ENCODE data around the gene DDX20.

The DDX20 gene

DNA sequence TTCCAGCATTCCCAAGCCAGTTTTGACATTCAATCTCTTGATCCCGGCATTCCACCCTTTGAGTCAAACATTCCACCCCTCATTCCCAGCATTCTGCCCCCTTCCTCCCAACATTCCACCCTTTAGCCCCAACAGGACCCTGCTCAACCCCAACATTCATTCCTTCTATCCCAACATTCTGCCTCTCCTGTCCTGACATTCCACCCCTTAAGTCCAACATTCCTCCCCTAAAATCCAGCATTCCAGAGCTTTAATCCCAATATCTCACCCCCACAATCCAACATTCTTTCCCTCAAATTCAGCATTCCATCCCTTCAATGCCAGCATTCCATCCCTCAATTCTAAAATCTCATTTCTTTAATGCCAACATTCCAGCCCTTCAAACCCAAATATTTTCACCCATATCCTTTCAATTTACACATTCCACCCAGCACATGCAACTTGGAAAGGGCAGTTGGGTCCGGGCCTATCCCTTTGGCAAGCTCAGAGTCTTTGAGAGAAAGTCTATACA, 22.9 kb downstream of the DDX20 start:
- Histone ChIP-seq H3K27ac (ENCODE audit: low read depth, low read length) (no peak overlapping the region), H3K36me3 (ENCODE audit: control insufficient read depth in 5 of 5, insufficient read depth in 5 of 5, low read length in 5 of 5) (peaks cover 0 to 3% (median 0%) of the 10 kb centered on the region in 5 donors), H3K4me3 (ENCODE audit: low read depth in 1 of 5, low read length in 5 of 5) (no peak overlapping the region), H3K9ac (ENCODE audit: low read length in 5 of 5) (no peak overlapping the region), H3K4me1 (ENCODE audit: control insufficient read depth in 5 of 5, insufficient read depth in 5 of 5, low read length in 5 of 5) (peaks cover 0 to 3% (median 0%) of the 10 kb centered on the region in 5 donors), H3K27me3 (ENCODE audit: control insufficient read depth in 5 of 5, insufficient read depth in 4 of 5, low read length in 5 of 5) (no peaks in the 10 kb centered on the region), H3K9me3 (ENCODE audit: control insufficient read depth in 5 of 5, low read length in 5 of 5) (no peaks in the 10 kb centered on the region)

DNA sequence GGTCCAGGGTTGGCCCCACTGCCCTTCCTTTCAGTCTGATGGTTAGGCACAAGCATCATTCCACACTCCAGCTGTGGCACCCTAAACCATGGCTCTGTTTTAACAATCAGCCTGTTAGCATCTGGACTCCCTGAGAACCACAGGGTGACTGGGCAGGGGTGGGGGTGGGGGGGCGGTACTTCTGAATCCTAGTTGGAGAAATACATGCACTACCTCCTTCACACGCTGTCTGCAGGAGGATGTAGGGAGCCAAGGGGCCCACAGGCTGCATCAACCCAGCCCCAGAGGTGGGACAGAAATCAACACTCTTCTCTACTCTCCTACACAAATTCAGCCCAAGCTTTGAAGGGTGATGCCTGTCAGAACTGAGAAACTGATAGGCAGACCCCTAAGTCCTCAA, 23.8 kb downstream of the DDX20 start:
- Histone ChIP-seq H3K27me3 (ENCODE audit: control insufficient read depth in 5 of 5, insufficient read depth in 4 of 5, low read length in 5 of 5) (no peaks in the 10 kb centered on the region), H3K4me3 (ENCODE audit: low read depth in 1 of 5, low read length in 5 of 5) (no peak overlapping the region), H3K4me1 (ENCODE audit: control insufficient read depth in 5 of 5, insufficient read depth in 5 of 5, low read length in 5 of 5) (peaks cover 0 to 3% (median 0%) of the 10 kb centered on the region in 5 donors), H3K9me3 (ENCODE audit: control insufficient read depth in 5 of 5, low read length in 5 of 5) (no peaks in the 10 kb centered on the region), H3K9ac (ENCODE audit: low read length in 5 of 5) (no peak overlapping the region), H3K36me3 (ENCODE audit: control insufficient read depth in 5 of 5, insufficient read depth in 5 of 5, low read length in 5 of 5) (peaks cover 0 to 3% (median 0%) of the 10 kb centered on the region in 5 donors), H3K27ac (ENCODE audit: low read depth, low read length) (no peak overlapping the region)

DNA sequence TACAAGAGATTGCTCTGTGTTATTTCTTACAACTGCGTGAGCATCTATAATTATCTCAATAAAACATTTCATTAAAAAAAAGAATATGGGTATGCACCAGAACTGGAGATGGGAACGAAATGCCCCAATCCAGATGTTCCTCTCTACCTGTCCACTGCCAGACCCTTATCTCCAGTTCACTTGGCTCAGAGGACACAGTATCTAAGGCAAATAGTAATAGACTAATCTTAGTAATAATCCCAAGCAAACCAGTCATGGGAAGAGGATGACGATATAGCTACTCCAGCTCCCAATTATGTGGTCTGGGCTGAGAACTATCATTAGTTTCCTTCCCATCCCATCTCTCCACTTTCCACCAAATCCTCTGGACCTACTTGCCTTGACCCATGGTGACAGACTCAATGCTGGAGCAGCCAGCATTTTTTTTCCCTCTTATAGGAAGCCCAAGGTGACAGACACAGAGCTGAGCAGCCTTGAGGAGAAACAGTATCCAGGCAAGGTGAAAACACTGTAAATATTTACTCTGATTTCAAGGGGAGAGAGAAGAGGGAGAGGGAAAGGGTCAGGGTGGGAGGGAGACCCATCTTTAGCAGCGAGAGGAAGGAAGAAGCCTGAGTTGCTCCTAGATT, 28.7 kb downstream of the DDX20 start:
- no peak overlapping the region for H3K4me3 ChIP-seq (ENCODE audit: low read depth in 1 of 5, low read length in 5 of 5)
- H3K36me3 ChIP-seq (ENCODE audit: control insufficient read depth in 5 of 5, insufficient read depth in 5 of 5, low read length in 5 of 5) = no peaks in the 10 kb centered on the region
- H3K27me3 ChIP-seq (ENCODE audit: control insufficient read depth in 5 of 5, insufficient read depth in 4 of 5, low read length in 5 of 5) = peaks cover 0 to 2% (median 0%) of the 10 kb centered on the region in 5 donors
- no peak overlapping the region for H3K27ac ChIP-seq (ENCODE audit: low read depth, low read length)
- H3K9me3 ChIP-seq (ENCODE audit: control insufficient read depth in 5 of 5, low read length in 5 of 5) = no peaks in the 10 kb centered on the region
- peaks cover 0 to 14% (median 7%) of the 10 kb centered on the region in 5 donors for H3K4me1 ChIP-seq (ENCODE audit: control insufficient read depth in 5 of 5, insufficient read depth in 5 of 5, low read length in 5 of 5)
- H3K9ac ChIP-seq (ENCODE audit: low read length in 5 of 5) = no peak overlapping the region

DNA sequence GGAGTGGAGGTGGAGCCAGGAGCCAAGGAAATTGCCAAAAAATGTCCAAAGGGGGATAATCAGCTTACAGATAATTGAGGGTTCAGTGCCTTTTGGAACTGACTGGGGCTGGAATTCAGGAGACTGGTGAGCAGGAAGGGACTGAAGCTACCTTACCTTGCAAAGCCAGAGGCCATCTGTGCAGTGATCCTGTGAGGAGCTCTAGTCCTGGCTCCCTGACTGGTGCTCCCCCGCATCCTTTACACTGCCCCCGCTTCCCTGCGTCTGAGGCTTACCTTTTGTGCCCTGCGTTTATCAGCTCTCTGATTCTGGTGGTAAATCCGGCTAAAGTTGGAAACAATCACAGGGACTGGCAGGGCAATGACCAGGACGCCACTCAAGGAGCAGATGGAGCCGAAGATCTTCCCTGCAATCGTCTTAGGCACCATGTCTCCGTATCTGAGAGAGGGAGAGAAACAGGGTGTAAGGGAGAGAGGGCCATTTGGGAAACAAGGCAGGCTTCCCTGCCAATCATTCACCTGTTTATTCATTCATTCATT, 31.0 kb downstream of the DDX20 start:
- Histone ChIP-seq H3K4me3 (ENCODE audit: low read depth in 1 of 5, low read length in 5 of 5) (no peak overlapping the region), H3K4me1 (ENCODE audit: control insufficient read depth in 5 of 5, insufficient read depth in 5 of 5, low read length in 5 of 5) (peaks cover 0 to 15% (median 10%) of the 10 kb centered on the region in 5 donors), H3K27ac (ENCODE audit: low read depth, low read length) (no peak overlapping the region), H3K9ac (ENCODE audit: low read length in 5 of 5) (peak overlapping the region in 1 of 5 donors; percentile 2), H3K9me3 (ENCODE audit: control insufficient read depth in 5 of 5, low read length in 5 of 5) (no peaks in the 10 kb centered on the region), H3K27me3 (ENCODE audit: control insufficient read depth in 5 of 5, insufficient read depth in 4 of 5, low read length in 5 of 5) (peaks cover 0 to 2% (median 0%) of the 10 kb centered on the region in 5 donors), H3K36me3 (ENCODE audit: control insufficient read depth in 5 of 5, insufficient read depth in 5 of 5, low read length in 5 of 5) (no peaks in the 10 kb centered on the region)

DNA sequence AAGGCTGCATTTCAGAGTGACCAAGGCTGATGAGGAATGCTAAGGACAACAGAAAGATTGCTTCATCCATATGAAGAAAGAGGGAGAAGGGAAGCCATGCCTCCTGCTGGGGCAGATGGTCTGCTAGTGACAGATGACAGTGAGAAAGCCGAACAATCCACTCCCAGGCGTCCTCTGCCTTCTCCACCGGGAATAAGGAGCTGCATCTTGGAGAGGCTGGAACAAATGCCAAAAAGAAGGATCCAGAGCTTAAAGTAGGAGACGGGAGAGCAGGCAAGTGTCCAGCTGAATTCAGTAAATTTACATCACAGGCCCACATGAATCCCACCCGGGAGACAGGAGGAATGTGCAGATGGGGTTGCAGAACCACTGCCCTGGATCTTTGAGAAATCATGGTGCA, 33.4 kb downstream of the DDX20 start:
- H3K9me3 ChIP-seq (ENCODE audit: control insufficient read depth in 5 of 5, low read length in 5 of 5) = no peaks in the 10 kb centered on the region
- peak overlapping the region in 1 of 5 donors; percentile 41 for H3K9ac ChIP-seq (ENCODE audit: low read length in 5 of 5)
- no peak overlapping the region for H3K27ac ChIP-seq (ENCODE audit: low read depth, low read length)
- no peak overlapping the region for H3K4me3 ChIP-seq (ENCODE audit: low read depth in 1 of 5, low read length in 5 of 5)
- no peaks in the 10 kb centered on the region for H3K36me3 ChIP-seq (ENCODE audit: control insufficient read depth in 5 of 5, insufficient read depth in 5 of 5, low read length in 5 of 5)
- H3K27me3 ChIP-seq (ENCODE audit: control insufficient read depth in 5 of 5, insufficient read depth in 4 of 5, low read length in 5 of 5) = peaks cover 0 to 3% (median 2%) of the 10 kb centered on the region in 5 donors
- peaks cover 0 to 17% (median 15%) of the 10 kb centered on the region in 5 donors for H3K4me1 ChIP-seq (ENCODE audit: control insufficient read depth in 5 of 5, insufficient read depth in 5 of 5, low read length in 5 of 5)

DNA sequence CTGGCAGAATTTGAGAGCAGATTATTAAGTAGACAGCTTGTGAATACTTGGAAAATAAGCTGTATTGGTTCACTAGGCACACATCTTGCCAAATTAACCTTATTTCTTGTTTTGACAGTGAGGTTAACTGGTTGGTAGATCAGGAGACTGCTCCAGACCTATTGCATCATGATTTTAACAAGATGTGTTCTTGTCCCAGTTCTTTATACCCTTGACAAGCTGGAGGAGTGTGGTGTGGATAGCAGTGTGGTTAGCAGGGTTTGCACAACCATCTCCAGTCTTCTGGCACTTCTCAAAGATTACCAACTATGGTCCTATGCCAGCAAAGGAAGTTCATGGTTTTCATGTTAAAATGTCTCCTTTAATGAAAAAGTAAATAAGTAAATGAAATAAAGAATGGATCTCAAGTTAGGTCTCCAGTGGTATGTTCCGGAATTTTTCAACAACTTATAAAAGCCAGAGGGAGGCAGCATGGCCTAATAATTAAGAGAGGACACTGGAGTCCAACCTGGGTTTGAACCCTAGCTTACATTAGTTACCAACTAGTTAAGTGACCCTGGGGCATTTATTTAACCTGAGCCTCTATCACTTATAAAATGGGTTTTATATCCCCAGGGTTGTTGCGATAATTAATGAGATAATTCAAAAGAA, 34.1 kb downstream of the DDX20 start:
- no peak overlapping the region for H3K27ac ChIP-seq (ENCODE audit: low read depth, low read length)
- peaks cover 0 to 17% (median 15%) of the 10 kb centered on the region in 5 donors for H3K4me1 ChIP-seq (ENCODE audit: control insufficient read depth in 5 of 5, insufficient read depth in 5 of 5, low read length in 5 of 5)

DNA sequence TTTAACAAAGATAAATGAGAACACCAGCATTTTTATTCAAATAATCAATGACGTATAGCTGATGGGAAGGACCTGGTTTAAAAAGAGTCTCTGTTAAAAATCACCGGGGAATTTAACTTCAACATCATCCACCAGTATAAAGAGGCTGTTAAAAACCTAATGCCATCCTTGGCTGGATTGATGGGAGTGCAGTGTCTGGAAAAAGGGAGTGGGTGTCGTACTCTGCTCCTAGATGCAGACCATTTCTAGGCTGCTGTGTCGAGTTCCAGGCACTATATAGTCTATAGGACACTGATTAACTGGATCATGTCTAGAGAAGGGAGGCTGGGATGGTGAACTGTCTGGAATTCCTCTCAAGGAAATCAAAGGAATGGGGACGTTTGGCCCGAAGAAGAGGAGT, 36.1 kb downstream of the DDX20 start:
- no peak overlapping the region for H3K9ac ChIP-seq (ENCODE audit: low read length in 5 of 5)
- H3K27me3 ChIP-seq (ENCODE audit: control insufficient read depth in 5 of 5, insufficient read depth in 4 of 5, low read length in 5 of 5) = peaks cover 0 to 3% (median 0%) of the 10 kb centered on the region in 5 donors
- no peaks in the 10 kb centered on the region for H3K9me3 ChIP-seq (ENCODE audit: control insufficient read depth in 5 of 5, low read length in 5 of 5)
- H3K36me3 ChIP-seq (ENCODE audit: control insufficient read depth in 5 of 5, insufficient read depth in 5 of 5, low read length in 5 of 5) = no peaks in the 10 kb centered on the region
- H3K4me1 ChIP-seq (ENCODE audit: control insufficient read depth in 5 of 5, insufficient read depth in 5 of 5, low read length in 5 of 5) = peaks cover 0 to 17% (median 15%) of the 10 kb centered on the region in 5 donors
- no peak overlapping the region for H3K27ac ChIP-seq (ENCODE audit: low read depth, low read length)
- H3K4me3 ChIP-seq (ENCODE audit: low read depth in 1 of 5, low read length in 5 of 5) = no peak overlapping the region

More for the DNA sequence above, 34.1 kb downstream of the DDX20 start:
- no peak overlapping the region for H3K4me3 ChIP-seq (ENCODE audit: low read depth in 1 of 5, low read length in 5 of 5)
- H3K9ac ChIP-seq (ENCODE audit: low read length in 5 of 5) = no peak overlapping the region
- no peaks in the 10 kb centered on the region for H3K36me3 ChIP-seq (ENCODE audit: control insufficient read depth in 5 of 5, insufficient read depth in 5 of 5, low read length in 5 of 5)
- H3K9me3 ChIP-seq (ENCODE audit: control insufficient read depth in 5 of 5, low read length in 5 of 5) = no peaks in the 10 kb centered on the region
- H3K27me3 ChIP-seq (ENCODE audit: control insufficient read depth in 5 of 5, insufficient read depth in 4 of 5, low read length in 5 of 5) = peaks cover 0 to 3% (median 2%) of the 10 kb centered on the region in 5 donors

DNA sequence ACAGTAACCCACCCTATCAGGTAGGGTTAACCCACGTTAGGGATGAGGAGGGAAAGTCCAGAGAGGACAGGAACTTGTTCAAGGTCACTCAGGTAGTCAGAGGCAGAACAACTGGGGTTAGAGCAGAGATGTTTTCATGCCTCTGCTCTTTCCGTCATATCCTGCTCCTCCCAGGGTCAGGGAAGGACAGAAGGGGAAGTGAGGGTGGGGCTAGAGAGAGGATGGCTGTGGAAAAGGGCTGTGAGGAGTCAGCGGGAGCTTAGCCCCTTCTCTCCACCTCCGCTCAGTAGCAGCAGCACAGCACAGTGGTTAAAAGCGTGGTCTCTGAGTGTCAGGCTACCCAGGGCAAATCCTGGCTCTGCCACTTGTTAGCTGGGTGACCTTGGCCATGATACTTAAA, 36.5 kb downstream of the DDX20 start:
- Histone ChIP-seq H3K9ac (ENCODE audit: low read length in 5 of 5) (no peak overlapping the region), H3K9me3 (ENCODE audit: control insufficient read depth in 5 of 5, low read length in 5 of 5) (no peaks in the 10 kb centered on the region), H3K27ac (ENCODE audit: low read depth, low read length) (no peak overlapping the region), H3K4me1 (ENCODE audit: control insufficient read depth in 5 of 5, insufficient read depth in 5 of 5, low read length in 5 of 5) (peaks cover 0 to 17% (median 15%) of the 10 kb centered on the region in 5 donors), H3K4me3 (ENCODE audit: low read depth in 1 of 5, low read length in 5 of 5) (peak overlapping the region in 1 of 5 donors; percentile 5), H3K36me3 (ENCODE audit: control insufficient read depth in 5 of 5, insufficient read depth in 5 of 5, low read length in 5 of 5) (no peaks in the 10 kb centered on the region), H3K27me3 (ENCODE audit: control insufficient read depth in 5 of 5, insufficient read depth in 4 of 5, low read length in 5 of 5) (peaks cover 0 to 3% (median 0%) of the 10 kb centered on the region in 5 donors)

DNA sequence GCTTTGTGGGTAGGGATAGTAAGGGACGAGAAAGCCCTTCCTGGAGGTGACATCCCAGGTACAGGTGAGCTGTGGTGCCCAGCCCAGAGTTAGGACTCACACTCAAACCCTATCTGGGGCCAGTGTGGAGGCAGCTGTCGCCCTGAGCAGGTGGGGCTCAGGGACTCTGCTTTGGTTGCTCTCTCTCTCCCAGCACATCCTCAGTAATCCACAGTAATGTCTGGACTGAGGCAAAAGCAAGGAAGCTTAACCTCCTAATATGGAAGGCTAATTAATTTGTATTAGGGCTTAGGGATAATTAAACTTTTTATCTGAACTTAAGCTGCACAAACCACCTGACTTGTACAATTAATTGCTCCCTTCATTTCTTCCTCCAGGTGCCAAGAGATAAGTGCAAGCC, 38.2 kb downstream of the DDX20 start:
- no peak overlapping the region for H3K4me3 ChIP-seq (ENCODE audit: low read depth in 1 of 5, low read length in 5 of 5)
- no peaks in the 10 kb centered on the region for H3K36me3 ChIP-seq (ENCODE audit: control insufficient read depth in 5 of 5, insufficient read depth in 5 of 5, low read length in 5 of 5)
- H3K9me3 ChIP-seq (ENCODE audit: control insufficient read depth in 5 of 5, low read length in 5 of 5) = no peaks in the 10 kb centered on the region
- H3K27me3 ChIP-seq (ENCODE audit: control insufficient read depth in 5 of 5, insufficient read depth in 4 of 5, low read length in 5 of 5) = peaks cover 0 to 3% (median 0%) of the 10 kb centered on the region in 5 donors
- peaks cover 0 to 13% (median 10%) of the 10 kb centered on the region in 5 donors for H3K4me1 ChIP-seq (ENCODE audit: control insufficient read depth in 5 of 5, insufficient read depth in 5 of 5, low read length in 5 of 5)
- H3K9ac ChIP-seq (ENCODE audit: low read length in 5 of 5) = no peak overlapping the region
- H3K27ac ChIP-seq (ENCODE audit: low read depth, low read length) = no peak overlapping the region

DNA sequence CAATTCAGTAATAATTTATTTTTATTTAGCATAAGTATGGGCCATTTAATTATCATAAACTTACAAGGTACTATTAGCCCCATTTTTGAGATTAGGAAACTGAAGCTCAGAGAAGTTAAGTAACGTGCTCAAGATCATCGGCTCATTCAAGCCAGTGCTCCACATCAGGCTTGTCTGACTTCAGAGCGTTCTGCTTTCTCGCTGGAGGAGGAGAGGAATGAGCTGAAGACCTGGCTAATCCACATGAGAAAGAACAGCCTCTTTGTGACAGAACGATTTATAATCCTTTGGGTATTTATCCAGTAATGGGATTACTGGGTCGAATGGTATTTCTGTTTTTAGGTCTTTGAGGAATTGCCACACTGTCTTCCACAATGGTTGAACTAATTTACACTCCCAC, 39.7 kb downstream of the DDX20 start:
- H3K36me3 ChIP-seq (ENCODE audit: control insufficient read depth in 5 of 5, insufficient read depth in 5 of 5, low read length in 5 of 5) = no peaks in the 10 kb centered on the region
- H3K4me3 ChIP-seq (ENCODE audit: low read depth in 1 of 5, low read length in 5 of 5) = no peak overlapping the region
- peaks cover 0 to 3% (median 0%) of the 10 kb centered on the region in 5 donors for H3K27me3 ChIP-seq (ENCODE audit: control insufficient read depth in 5 of 5, insufficient read depth in 4 of 5, low read length in 5 of 5)
- no peak overlapping the region for H3K9ac ChIP-seq (ENCODE audit: low read length in 5 of 5)
- H3K4me1 ChIP-seq (ENCODE audit: control insufficient read depth in 5 of 5, insufficient read depth in 5 of 5, low read length in 5 of 5) = peaks cover 0 to 6% (median 5%) of the 10 kb centered on the region in 5 donors
- no peak overlapping the region for H3K27ac ChIP-seq (ENCODE audit: low read depth, low read length)
- H3K9me3 ChIP-seq (ENCODE audit: control insufficient read depth in 5 of 5, low read length in 5 of 5) = no peaks in the 10 kb centered on the region

All from subcutaneous abdominal adipose tissue (tissue), 5 donors.